Peyer's patch (tissue), 4 donors: ENCODE data around the gene STIMATE.

Source experiments
- POLR2A ChIP-seq, 2 donors: fragments of 450-650 bp; IDR thresholded peaks; one replicate each; pipeline ENCODE4 v1.5.1; 2017; ENCODE audit warnings: antibody characterized with exemption in 2 of 2, mild to moderate bottlenecking in 2 of 2, moderate library complexity in 2 of 2
- TF ChIP-seq, protein P1 (sequence below), 6 experiments: fragments of 450-650 bp in 4 of 6; fragments of 200-600 bp in 2 of 6; sonication (generic) in 1 of 6; IDR thresholded peaks; one replicate each; pipeline ENCODE4 v1.5.1; 2017 to 2019; ENCODE audit warnings: antibody characterized with exemption in 6 of 6, mild to moderate bottlenecking in 3 of 6, moderate library complexity in 1 of 6

DNA sequence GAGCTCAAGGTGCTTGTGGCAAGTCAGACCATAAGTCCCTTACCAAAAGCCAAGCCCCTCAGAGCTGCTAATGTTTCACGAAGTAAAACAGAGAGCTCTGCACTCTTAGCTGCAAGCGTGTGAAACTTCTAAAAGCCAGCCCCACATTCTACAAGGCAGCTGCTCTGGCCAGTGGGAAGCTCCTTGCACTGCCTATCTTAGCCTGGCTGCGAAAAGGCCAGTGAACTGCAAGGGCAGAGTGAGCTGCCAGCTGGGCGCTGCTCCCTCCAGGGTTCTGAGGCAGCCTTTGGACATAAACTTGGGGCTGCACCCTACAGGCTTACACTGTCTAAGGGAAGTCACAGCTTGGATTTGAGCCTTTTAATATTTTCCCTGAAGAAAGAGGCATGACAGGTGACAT, 60.4 kb downstream of the STIMATE start:
- no peak for TF ChIP-seq POLR2A (IDR thresholded peaks at IDR 0.05)
- TF ChIP-seq, protein P1, sequence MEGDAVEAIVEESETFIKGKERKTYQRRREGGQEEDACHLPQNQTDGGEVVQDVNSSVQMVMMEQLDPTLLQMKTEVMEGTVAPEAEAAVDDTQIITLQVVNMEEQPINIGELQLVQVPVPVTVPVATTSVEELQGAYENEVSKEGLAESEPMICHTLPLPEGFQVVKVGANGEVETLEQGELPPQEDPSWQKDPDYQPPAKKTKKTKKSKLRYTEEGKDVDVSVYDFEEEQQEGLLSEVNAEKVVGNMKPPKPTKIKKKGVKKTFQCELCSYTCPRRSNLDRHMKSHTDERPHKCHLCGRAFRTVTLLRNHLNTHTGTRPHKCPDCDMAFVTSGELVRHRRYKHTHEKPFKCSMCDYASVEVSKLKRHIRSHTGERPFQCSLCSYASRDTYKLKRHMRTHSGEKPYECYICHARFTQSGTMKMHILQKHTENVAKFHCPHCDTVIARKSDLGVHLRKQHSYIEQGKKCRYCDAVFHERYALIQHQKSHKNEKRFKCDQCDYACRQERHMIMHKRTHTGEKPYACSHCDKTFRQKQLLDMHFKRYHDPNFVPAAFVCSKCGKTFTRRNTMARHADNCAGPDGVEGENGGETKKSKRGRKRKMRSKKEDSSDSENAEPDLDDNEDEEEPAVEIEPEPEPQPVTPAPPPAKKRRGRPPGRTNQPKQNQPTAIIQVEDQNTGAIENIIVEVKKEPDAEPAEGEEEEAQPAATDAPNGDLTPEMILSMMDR (IDR thresholded peaks at IDR 0.05): no peak
